GM18858 (cell line): Measurements from ENCODE around the gene FCRL6.

Experiments used
- ATAC-seq: cut with Tn5 transposase; IDR thresholded peaks from one replicate; pipeline ENCODE4 v1.9.1; 2021; ENCODE audit not compliant: unreplicated experiment

Gene FCRL6

GRCh38 chr1:159860456-159860855 is 58.3 kb downstream of the FCRL6 start:
- no peak for ATAC-seq

- ATAC-seq = no peak
These were observed 59.1 kb downstream of the FCRL6 start for GRCh38 chr1:159861218-159861617.

- ATAC-seq = no peak
These were observed 59.9 kb downstream of the FCRL6 start for GRCh38 chr1:159862031-159862430.

- no peak for ATAC-seq
These were observed 60.4 kb downstream of the FCRL6 start, which contains the start of gene VSIG8 for GRCh38 chr1:159862557-159862956. Gene VSIG8, minus strand, starts transcription at chr1:159862657. Its CDS starts 136 bp downstream, at chr1:159862521.

- no peak for ATAC-seq
These were observed 62.1 kb downstream of the FCRL6 start for GRCh38 chr1:159864262-159864661.
